Measurements from ENCODE around the gene CEP170B.

CEP170B gene

GRCh38 chr14:104868060-104868740 lies 3.1 kb downstream of the CEP170B start:
- no peak overlapping the region for H3K27ac ChIP-seq
- no peak for TF ChIP-seq ZFX (IDR thresholded peaks at IDR 0.05)
- TF ChIP-seq CTCF (conservative IDR thresholded peaks at IDR 0.05), result no peak

- no peak overlapping the region for H3K27ac ChIP-seq
- TF ChIP-seq ZFX (IDR thresholded peaks at IDR 0.05), result no peak
- TF ChIP-seq CTCF (conservative IDR thresholded peaks at IDR 0.05), result no peak
Measured at GRCh38 chr14:104868811-104869572, 3.9 kb downstream of the CEP170B start.

GRCh38 chr14:104869669-104870367 lies 4.8 kb downstream of the CEP170B start:
- no peak for TF ChIP-seq CTCF (conservative IDR thresholded peaks at IDR 0.05)
- TF ChIP-seq ZFX (IDR thresholded peaks at IDR 0.05), result no peak
- no peak overlapping the region for H3K27ac ChIP-seq

- TF ChIP-seq ZFX (IDR thresholded peaks at IDR 0.05), result no peak
- no peak; the same call in 1 of the 2 replicates for TF ChIP-seq CTCF (conservative IDR thresholded peaks at IDR 0.05)
- no peak overlapping the region for H3K27ac ChIP-seq
Measured at GRCh38 chr14:104870368-104871144, 5.5 kb downstream of the CEP170B start.

- no peak overlapping the region for H3K27ac ChIP-seq
- TF ChIP-seq ZFX (IDR thresholded peaks at IDR 0.05), result no peak
- TF ChIP-seq CTCF (conservative IDR thresholded peaks at IDR 0.05), result no peak
Measured at GRCh38 chr14:104871145-104871655, 6.1 kb downstream of the CEP170B start.

GRCh38 chr14:104871656-104872468 lies 6.8 kb downstream of the CEP170B start:
- TF ChIP-seq CTCF (conservative IDR thresholded peaks at IDR 0.05), result no peak
- no peak for TF ChIP-seq ZFX (IDR thresholded peaks at IDR 0.05)
- H3K27ac ChIP-seq, result no peak overlapping the region
